Fibroblast of pulmonary artery (primary cell): ENCODE data around the gene APOBEC3C.
"Not testable (repeated sequence)": the region's sequence is repeated elsewhere in the genome, so short reads cannot be mapped to it uniquely, and the experiment has no call there.

Source experiments
- DNase-seq: peaks from one replicate; pipeline ENCODE4 v3.0.0-alpha.2; 2010; ENCODE audit warnings: low read depth
- H3K4me3 ChIP-seq: replicated peaks from 2 replicates; pipeline ENCODE4 v1.5.1; 2011; ENCODE audit warnings: low read depth, mild to moderate bottlenecking, control low read depth, low read length, moderate library complexity
- CTCF ChIP-seq: IDR thresholded peaks from 2 replicates; pipeline ENCODE4 v1.5.1; 2011; ENCODE audit warnings: mild to moderate bottlenecking, control low read depth, low read length, inconsistent platforms; ENCODE audit errors: missing control alignments

The APOBEC3C gene

GRCh38 chr22:39041908-39042307 is 27.9 kb downstream of the APOBEC3C start:
- TF ChIP-seq CTCF: no peak
- no peak for DNase-seq
- H3K4me3 ChIP-seq: no peak overlapping the region

GRCh38 chr22:39043063-39043462 is 29.0 kb downstream of the APOBEC3C start:
- DNase-seq, H3K4me3 ChIP-seq: not testable (repeated sequence)

GRCh38 chr22:39045136-39045535 is 31.1 kb downstream of the APOBEC3C start:
- DNase-seq, H3K4me3 ChIP-seq: not testable (repeated sequence)

GRCh38 chr22:39049486-39049885 is 35.4 kb downstream of the APOBEC3C start:
- not testable (repeated sequence) for DNase-seq, H3K4me3 ChIP-seq

GRCh38 chr22:39051844-39052495 is 37.9 kb downstream of the APOBEC3C start:
- DNase-seq, H3K4me3 ChIP-seq: not testable (repeated sequence)

GRCh38 chr22:39055658-39056057 is 41.6 kb downstream of the APOBEC3C start:
- no peak for TF ChIP-seq CTCF
- no peak for DNase-seq
- no peak overlapping the region for H3K4me3 ChIP-seq

GRCh38 chr22:39061290-39061689 is 47.2 kb downstream of the APOBEC3C start:
- H3K4me3 ChIP-seq, DNase-seq: not testable (repeated sequence)

- H3K4me3 ChIP-seq, DNase-seq: not testable (repeated sequence)
Observed at GRCh38 chr22:39061951-39062350, 47.9 kb downstream of the APOBEC3C start.

- not testable (repeated sequence) for DNase-seq, H3K4me3 ChIP-seq
Observed at GRCh38 chr22:39063904-39064303, 49.8 kb downstream of the APOBEC3C start.

GRCh38 chr22:39066442-39067276 is 52.6 kb downstream of the APOBEC3C start:
- not testable (repeated sequence) for H3K4me3 ChIP-seq, DNase-seq

- no peak overlapping the region for H3K4me3 ChIP-seq
- DNase-seq: no peak
- TF ChIP-seq CTCF: no peak
Observed at GRCh38 chr22:39068033-39068785, 54.2 kb downstream of the APOBEC3C start.
